BJ (cell line): Measurements from ENCODE around the gene LPAR3. TPM values are rescaled to one million over a fixed set of nuclear protein-coding genes. Genes with fewer than 3 reads are reported as not detected.

Experiments used
- CTCF ChIA-PET: fragments of 350-600 bp; formaldehyde crosslinking; extraction: SDS; loops from one replicate; lab custom pipeline; 2021; ENCODE audit warnings: antibody characterized with exemption, inconsistent platforms; lab: Yijun Ruan, JAX
- POLR2A ChIA-PET: fragments of 300-600 bp; sonication (Branson Sonifier 250); formaldehyde crosslinking; extraction: SDS; loops from one replicate; lab custom pipeline; 2021; ENCODE audit warnings: antibody characterized with exemption; lab: Charles Lee
- DNase-seq: peaks from one replicate; pipeline ENCODE4 v3.0.0-alpha.2; 2011; ENCODE audit warnings: low read depth
- H3K27me3 ChIP-seq: 2 replicates; pipeline ENCODE4 v1.6.0; 2011; ENCODE audit warnings: low read length; ENCODE audit not compliant: control insufficient read depth, insufficient read depth
- H3K36me3 ChIP-seq: 2 replicates; pipeline ENCODE4 v1.5.1; 2011; ENCODE audit warnings: low read length; ENCODE audit not compliant: control insufficient read depth, insufficient read depth
- H3K4me3 ChIP-seq: 2 replicates; pipeline ENCODE4 v1.5.1; 2011; ENCODE audit warnings: low read depth, mild to moderate bottlenecking, control low read depth, low read length
- polyA plus RNA-seq: library from polyadenylated mRNA; depleted of rRNA; stranded (reverse); fragments of >200 nt; gene quantifications from 2 replicates; pipeline ENCODE4 v1.2.3, GENCODE V29; 2011
- TF ChIP-seq, protein P1 (sequence below): IDR thresholded peaks from 2 replicates; pipeline ENCODE4 v1.5.1; 2011; ENCODE audit warnings: low read depth, mild to moderate bottlenecking, control low read depth, inconsistent platforms, low read length, moderate library complexity; ENCODE audit not compliant: insufficient read depth

Gene LPAR3
- polyA plus RNA-seq, 1 experiment = 0.05 TPM

GRCh38 chr1:84887261-84887934 lies 5.6 kb downstream of the LPAR3 start:
- ChIA-PET CTCF (no interaction called here), POLR2A (no interaction called here)
- no peak for DNase-seq
- Histone ChIP-seq H3K36me3 (no peaks in the 10 kb centered on the region), H3K27me3 (peaks cover under 1% of the 10 kb centered on the region), H3K4me3 (no peak overlapping the region)
- TF ChIP-seq, protein P1, sequence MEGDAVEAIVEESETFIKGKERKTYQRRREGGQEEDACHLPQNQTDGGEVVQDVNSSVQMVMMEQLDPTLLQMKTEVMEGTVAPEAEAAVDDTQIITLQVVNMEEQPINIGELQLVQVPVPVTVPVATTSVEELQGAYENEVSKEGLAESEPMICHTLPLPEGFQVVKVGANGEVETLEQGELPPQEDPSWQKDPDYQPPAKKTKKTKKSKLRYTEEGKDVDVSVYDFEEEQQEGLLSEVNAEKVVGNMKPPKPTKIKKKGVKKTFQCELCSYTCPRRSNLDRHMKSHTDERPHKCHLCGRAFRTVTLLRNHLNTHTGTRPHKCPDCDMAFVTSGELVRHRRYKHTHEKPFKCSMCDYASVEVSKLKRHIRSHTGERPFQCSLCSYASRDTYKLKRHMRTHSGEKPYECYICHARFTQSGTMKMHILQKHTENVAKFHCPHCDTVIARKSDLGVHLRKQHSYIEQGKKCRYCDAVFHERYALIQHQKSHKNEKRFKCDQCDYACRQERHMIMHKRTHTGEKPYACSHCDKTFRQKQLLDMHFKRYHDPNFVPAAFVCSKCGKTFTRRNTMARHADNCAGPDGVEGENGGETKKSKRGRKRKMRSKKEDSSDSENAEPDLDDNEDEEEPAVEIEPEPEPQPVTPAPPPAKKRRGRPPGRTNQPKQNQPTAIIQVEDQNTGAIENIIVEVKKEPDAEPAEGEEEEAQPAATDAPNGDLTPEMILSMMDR = no peak

- TF ChIP-seq, protein P1 = no peak
- Histone ChIP-seq H3K4me3 (no peak overlapping the region), H3K27me3 (no peaks in the 10 kb centered on the region; the same call in 1 of the 2 replicates), H3K36me3 (no peaks in the 10 kb centered on the region)
- POLR2A ChIA-PET = no interaction called here
- no peak for DNase-seq
- CTCF ChIA-PET = interaction anchor here (1.3 kb wide), 1 partner anchor 8 kb away, joined by 4 read pairs; no protein-coding TSS in a partner anchor
Observed at GRCh38 chr1:84885469-84885868, 7.5 kb downstream of the LPAR3 start.

- TF ChIP-seq, protein P1 = 0 out of 2 replicates have a peak, but pooled peaks have one; percentile 14
- POLR2A ChIA-PET = no interaction called here
- DNase-seq = no peak
Observed at GRCh38 chr1:84884671-84885389, 8.2 kb downstream of the LPAR3 start.

GRCh38 chr1:84883286-84883685 lies 9.7 kb downstream of the LPAR3 start:
- no peak for DNase-seq
- TF ChIP-seq, protein P1 = no peak
- no peaks in the 10 kb centered on the region; the same call in 1 of the 2 replicates for H3K27me3 ChIP-seq
- no peak overlapping the region for H3K4me3 ChIP-seq
- ChIA-PET CTCF (interaction anchor here (1.0 to 1.2 kb wide), 2 partner anchors 11 to 55 kb away, joined by 4 read pairs; no protein-coding TSS in a partner anchor), POLR2A (no interaction called here)
- H3K36me3 ChIP-seq = no peaks in the 10 kb centered on the region

More at GRCh38 chr1:84884671-84885389, 8.2 kb downstream of the LPAR3 start:
- CTCF ChIA-PET = interaction anchor here (1.3 kb wide), 1 partner anchor 8 kb away, joined by 4 read pairs; no protein-coding TSS in a partner anchor
- no peaks in the 10 kb centered on the region for H3K36me3 ChIP-seq
- H3K4me3 ChIP-seq = no peak overlapping the region
- no peaks in the 10 kb centered on the region; the same call in 1 of the 2 replicates for H3K27me3 ChIP-seq

- TF ChIP-seq, protein P1 = no peak
- Histone ChIP-seq H3K27me3 (peaks cover 2% of the 10 kb centered on the region; the same call in 1 of the 2 replicates), H3K36me3 (no peaks in the 10 kb centered on the region), H3K4me3 (no peak overlapping the region)
- ChIA-PET POLR2A (no interaction called here), CTCF (interaction anchor here (0.9 to 1.5 kb wide), 2 partner anchors 8 to 20 kb away, joined by 3 to 4 read pairs; no protein-coding TSS in a partner anchor)
- DNase-seq = no peak
Observed at GRCh38 chr1:84877592-84877991, 15.4 kb downstream of the LPAR3 start.
